Measurements from ENCODE around the gene GDPD5.

DNA sequence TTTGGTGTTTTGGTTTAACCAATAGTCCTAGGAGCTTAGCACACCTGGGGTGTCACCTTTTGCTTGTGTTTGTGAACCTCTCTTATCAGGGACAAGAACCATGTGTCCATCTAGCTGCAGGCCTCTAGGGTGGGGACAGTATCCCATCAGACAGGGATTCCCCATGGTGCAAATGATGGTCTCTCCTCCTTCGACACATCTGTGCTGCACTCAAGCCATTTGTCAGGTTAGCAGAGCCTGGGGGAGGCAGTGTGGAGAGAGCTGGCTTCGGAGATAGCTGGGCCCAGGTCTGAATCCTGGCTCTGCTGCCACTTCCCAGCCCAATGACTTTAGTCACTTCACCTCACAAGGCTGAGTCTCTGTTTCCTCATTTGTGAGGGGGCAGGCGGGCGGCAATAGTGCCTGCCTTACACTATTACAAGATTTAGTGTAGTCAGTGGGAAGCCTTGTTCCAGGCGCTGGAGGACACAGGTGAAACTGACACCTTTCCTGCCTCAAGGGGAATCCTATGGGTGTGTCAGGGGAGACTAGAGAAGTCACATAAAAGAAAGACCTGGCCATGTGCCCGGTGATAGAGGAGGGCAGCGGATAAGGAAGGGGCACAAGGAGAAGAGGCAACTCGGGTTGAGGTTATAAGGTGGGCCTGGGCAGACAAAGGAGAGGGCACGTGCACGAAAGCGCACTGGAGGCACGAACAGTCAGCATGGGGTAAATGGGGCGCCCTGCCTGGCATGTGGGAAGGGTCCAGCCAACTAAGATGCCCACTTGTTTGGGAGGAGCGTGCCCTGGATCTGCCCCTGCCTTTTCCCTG lies 105.3 kb downstream of the GDPD5 start:
- no peak for TF ChIP-seq EZH2phosphoT487 (conservative IDR thresholded peaks at IDR 0.05; ENCODE audit: low read length)
- no peak for TF ChIP-seq CTCF (IDR thresholded peaks at IDR 0.05; ENCODE audit: insufficient read depth, low read length, poor library complexity, severe bottlenecking)
